Airway epithelial cell (primary cell): ENCODE data around the gene SCAF1. TPM values are rescaled to one million over a fixed set of nuclear protein-coding genes. Genes with fewer than 3 reads are reported as not detected.

Experiments used
- total RNA-seq: library from RNA; depleted of rRNA; stranded (reverse); fragments of >200 nt; gene quantifications from 2 replicates; pipeline ENCODE4 v1.2.3, GENCODE V29; 2015

Gene SCAF1
- total RNA-seq = 37.4 and 48.1 TPM in 2 replicates

DNA sequence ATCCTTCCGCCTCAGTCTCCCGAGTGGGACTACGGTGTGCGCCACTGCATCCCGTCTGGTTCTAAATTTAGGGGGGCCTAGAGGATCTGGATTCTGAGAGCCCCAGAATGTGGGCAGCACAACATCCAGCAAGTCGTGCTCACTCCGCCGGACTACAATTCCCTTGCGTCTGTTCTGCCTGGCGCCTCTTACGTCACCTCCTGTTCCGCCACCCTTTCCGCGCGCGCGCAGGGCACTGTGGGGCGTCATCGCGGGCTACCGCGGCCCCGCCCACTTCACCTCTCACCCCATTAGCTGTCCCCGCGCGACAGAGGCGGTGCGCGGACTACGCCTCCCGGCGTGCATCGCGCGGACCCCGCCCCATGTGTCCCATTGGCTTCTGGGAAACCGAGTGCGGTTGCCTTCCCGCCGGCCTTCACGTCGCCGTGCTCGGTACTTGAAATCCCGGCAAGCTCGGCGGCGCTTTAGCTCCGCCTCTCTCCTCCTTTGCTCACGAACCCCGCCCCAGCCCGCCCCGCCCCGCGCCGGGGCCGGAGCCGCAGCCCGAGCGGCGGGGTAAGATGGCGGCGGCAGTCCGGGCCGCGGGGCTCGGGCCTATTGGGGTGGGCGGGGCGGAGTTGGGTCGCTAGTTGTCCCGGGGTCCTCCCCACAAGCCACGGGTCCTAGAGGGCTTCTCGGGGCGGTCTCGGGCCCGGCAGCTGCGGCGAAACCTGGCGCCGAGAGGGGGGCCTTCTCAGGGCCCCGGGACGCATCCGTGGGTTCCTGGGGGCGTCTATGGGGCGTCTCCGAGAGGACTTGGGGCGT lies at the start of gene SCAF1:
Gene SCAF1 (plus strand): TSS at position 522 of the 804 bp plus-strand sequence. CDS start 2,818 bp downstream, outside the sequence.

DNA sequence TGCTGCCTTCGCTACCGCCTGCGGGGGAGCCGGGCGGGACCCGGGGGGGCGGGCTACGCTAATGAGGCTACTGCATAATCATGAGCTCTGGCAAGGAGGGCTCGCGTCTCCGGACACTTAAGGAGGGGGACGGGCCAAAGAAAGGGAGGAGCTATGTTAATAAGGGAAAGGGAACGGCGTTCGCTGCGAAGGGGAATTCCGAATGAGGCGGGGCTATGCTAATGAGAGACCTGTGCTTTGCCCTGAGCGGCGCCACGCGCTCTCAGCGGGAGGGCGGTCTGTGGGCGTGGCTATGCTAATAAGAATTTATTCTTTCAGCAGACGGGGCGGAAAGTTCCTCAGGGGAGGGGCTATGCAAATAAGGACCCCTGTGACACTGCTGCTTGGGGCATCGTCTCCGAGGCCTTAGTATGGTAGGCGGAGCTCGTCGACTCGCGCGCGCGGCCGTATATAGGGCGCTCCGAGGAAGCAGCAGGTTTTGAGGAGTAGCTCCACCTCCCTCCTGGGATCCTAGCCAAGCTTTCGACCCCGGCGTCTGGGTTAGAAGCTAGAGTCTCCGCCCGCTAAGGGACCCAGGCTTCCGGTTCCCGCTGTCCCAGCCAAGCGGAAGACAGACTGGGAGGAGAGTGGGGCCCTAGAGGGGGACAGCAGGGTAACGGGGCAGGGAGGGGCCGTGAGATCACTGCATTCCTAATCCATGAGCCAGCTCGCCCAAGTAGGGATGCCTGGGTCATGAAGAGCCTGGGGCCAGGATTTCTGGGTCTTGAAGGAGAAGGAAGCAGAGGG lies 1.7 kb upstream of the SCAF1 start, which contains the start of gene RRAS:
Gene RRAS (minus strand): TSS at position 31 of the 786 bp plus-strand sequence. CDS start 45 bp downstream, outside the sequence.

DNA sequence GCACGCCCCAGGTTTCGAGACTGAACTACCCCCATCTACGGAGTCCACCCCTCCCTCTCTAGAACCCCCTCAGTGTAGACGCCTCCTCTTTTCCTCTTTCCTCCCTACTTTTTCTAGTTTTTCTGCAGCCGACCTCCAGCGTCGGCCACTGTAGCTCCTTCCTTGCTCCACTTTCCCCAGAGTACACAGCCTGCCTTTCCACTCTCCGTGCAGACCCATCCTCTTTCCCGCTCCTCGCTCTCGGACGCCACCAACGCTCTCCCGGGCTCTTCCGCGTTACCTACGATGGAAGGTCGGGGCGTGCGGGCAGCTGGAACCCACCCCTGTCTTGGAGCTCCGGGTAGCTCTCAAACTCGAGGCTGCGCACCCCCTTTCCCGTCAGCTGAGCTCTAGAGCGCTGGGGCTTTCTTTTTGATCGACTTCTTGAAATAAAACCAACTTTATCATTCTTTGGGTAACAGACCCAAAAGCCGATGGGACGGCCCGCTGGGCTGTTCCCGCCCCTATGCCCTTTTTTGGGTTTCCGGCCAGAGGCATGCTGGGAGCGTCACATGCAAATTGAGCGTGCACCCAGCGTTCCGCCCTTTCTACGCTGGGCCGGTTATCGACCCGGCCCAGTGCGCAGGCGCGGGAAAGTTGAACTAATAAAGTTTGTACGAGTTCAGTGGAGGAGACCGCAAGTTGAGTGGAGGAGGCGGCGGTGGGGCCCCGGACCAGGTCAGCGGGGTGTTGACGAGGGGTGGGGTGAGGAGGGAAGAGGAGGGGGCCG lies 23.5 kb downstream of the SCAF1 start, which contains the start of the genes BCL2L12 and IRF3:
Gene BCL2L12 (plus strand): TSS at position 583 of the 769 bp plus-strand sequence. CDS start 760 bp downstream, outside the sequence.
Gene IRF3 (minus strand): TSS at position 507 of the 769 bp plus-strand sequence. CDS start 1,019 bp downstream, outside the sequence.

DNA sequence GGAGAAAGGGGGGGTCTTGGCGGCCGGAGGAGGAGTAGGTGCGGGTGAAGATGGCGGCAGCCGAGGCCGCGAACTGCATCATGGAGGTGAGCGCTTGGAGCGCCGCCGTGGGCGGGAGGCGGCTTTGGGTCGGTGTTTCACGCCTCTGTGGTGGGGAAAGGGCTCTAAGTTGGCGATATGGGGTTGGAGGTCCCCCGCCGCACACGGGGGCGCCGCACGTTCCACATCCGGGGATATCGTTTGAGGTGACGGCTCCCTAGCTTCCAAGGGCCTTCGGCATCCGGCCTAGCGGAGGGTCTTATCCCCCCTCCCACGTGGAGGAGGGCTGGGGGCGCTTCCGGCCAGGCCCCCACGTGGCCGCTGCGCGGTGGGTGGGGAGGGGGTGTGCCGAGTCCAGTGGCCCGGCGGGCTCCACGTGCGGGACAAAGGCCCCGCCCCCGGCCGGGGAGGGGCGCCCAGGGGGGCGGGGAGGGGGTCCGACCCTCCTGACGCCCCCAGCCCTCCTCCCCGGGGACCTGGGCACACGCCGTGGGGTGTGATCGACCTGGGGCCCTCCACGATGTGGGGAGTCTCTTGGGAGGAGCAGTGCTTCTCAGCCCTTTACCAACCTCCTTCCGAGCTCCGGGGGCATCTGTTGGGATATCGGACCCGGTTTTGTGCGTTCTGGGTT lies 35.4 kb downstream of the SCAF1 start, which contains the start of gene PRMT1:
Gene PRMT1 (plus strand): TSS at position 41 of the 670 bp plus-strand sequence. CDS start 10 bp downstream, at position 51.

GRCh38 chr19:49689133-49690078 lies 47.4 kb downstream of the SCAF1 start, which contains the start of gene ADM5:
TSS of gene ADM5 (plus strand) at chr19:49689594. CDS start at chr19:49689838, 244 bp downstream.

GRCh38 chr19:49690656-49691242 lies 48.7 kb downstream of the SCAF1 start, which contains the start of gene CPT1C:
TSS of gene CPT1C (plus strand) at chr19:49691116. CDS start at chr19:49692253, 1,137 bp downstream.

Other genes with a start within 250 kb of the SCAF1 start
- not detected in 2 replicates for gene PTH2, start 218.8 kb upstream of the SCAF1 start, total RNA-seq
- not detected in 2 replicates for gene GFY, start 216.8 kb upstream of the SCAF1 start, total RNA-seq
- 0.14 TPM in 1 of 2 replicates, not detected in the other for gene SLC17A7, start 200.7 kb upstream of the SCAF1 start, total RNA-seq
- 96.7 and 106 TPM in 2 replicates for gene PIH1D1, start 190.4 kb upstream of the SCAF1 start, total RNA-seq
- 37.9 and 44.0 TPM in 2 replicates for gene ALDH16A1, start 189.0 kb upstream of the SCAF1 start, total RNA-seq
- gene FLT3LG, start 168.0 kb upstream of the SCAF1 start, total RNA-seq = 0.46 and 0.49 TPM in 2 replicates
- 3,198 and 3,252 TPM in 2 replicates for gene RPL13A, start 154.6 kb upstream of the SCAF1 start, total RNA-seq
- 4,387 and 4,926 TPM in 2 replicates for gene RPS11, start 145.8 kb upstream of the SCAF1 start, total RNA-seq
- 23.0 and 27.2 TPM in 2 replicates for gene FCGRT, start 129.5 kb upstream of the SCAF1 start, total RNA-seq
- 2.3 and 4.7 TPM in 2 replicates for gene RCN3, start 114.2 kb upstream of the SCAF1 start, total RNA-seq
- gene NOSIP, start 61.7 kb upstream of the SCAF1 start, total RNA-seq = 57.1 and 61.2 TPM in 2 replicates
- 7.6 and 10.0 TPM in 2 replicates for gene PRRG2, start 60.9 kb upstream of the SCAF1 start, total RNA-seq
- 7.2 and 10.9 TPM in 2 replicates for gene PRR12, start 51.0 kb upstream of the SCAF1 start, total RNA-seq
- gene RRAS, start 2.1 kb upstream of the SCAF1 start, total RNA-seq = 33.0 and 49.2 TPM in 2 replicates
- gene IRF3, start 23.6 kb downstream of the SCAF1 start, total RNA-seq = 78.1 and 95.4 TPM in 2 replicates
- 24.6 and 27.9 TPM in 2 replicates for gene BCL2L12, start 23.7 kb downstream of the SCAF1 start, total RNA-seq
- gene PRMT1, start 35.1 kb downstream of the SCAF1 start, total RNA-seq = 236 and 309 TPM in 2 replicates
- gene ADM5, start 47.4 kb downstream of the SCAF1 start, total RNA-seq = 2.0 and 2.1 TPM in 2 replicates
- gene CPT1C, start 48.9 kb downstream of the SCAF1 start, total RNA-seq = 0.33 and 2.1 TPM in 2 replicates
- 0.19 TPM in 1 of 2 replicates, not detected in the other for gene TSKS, start 121.1 kb downstream of the SCAF1 start, total RNA-seq
- gene AP2A1, start 124.8 kb downstream of the SCAF1 start, total RNA-seq = 130 and 131 TPM in 2 replicates
- gene FUZ, start 171.1 kb downstream of the SCAF1 start, total RNA-seq = 13.7 and 18.7 TPM in 2 replicates
- gene MED25, start 176.1 kb downstream of the SCAF1 start, total RNA-seq = 22.1 and 34.8 TPM in 2 replicates
- 66.8 and 71.9 TPM in 2 replicates for gene PTOV1, start 208.9 kb downstream of the SCAF1 start, total RNA-seq
- gene PNKP, start 225.4 kb downstream of the SCAF1 start, total RNA-seq = 57.2 and 59.7 TPM in 2 replicates
- 26.8 and 40.6 TPM in 2 replicates for gene AKT1S1, start 235.1 kb downstream of the SCAF1 start, total RNA-seq
- gene TBC1D17, start 235.5 kb downstream of the SCAF1 start, total RNA-seq = 13.0 and 15.0 TPM in 2 replicates